ENCODE results near the gene CCNL2.

The CCNL2 gene

GRCh38 chr1:1342061-1342562, 57.0 kb downstream of the CCNL2 start:
- no peaks in the 10 kb centered on the region for H3K9me3 Mint-ChIP-seq
- H3K4me1 Mint-ChIP-seq = peaks cover 27% of the 10 kb centered on the region
- no peaks in the 10 kb centered on the region for H3K27me3 Mint-ChIP-seq
- peaks cover 23% of the 10 kb centered on the region for H3K36me3 Mint-ChIP-seq
- no peak overlapping the region for H3K4me3 Mint-ChIP-seq
- peak; percentile 9 for ATAC-seq
- H3K27ac Mint-ChIP-seq = no peak overlapping the region

DNA sequence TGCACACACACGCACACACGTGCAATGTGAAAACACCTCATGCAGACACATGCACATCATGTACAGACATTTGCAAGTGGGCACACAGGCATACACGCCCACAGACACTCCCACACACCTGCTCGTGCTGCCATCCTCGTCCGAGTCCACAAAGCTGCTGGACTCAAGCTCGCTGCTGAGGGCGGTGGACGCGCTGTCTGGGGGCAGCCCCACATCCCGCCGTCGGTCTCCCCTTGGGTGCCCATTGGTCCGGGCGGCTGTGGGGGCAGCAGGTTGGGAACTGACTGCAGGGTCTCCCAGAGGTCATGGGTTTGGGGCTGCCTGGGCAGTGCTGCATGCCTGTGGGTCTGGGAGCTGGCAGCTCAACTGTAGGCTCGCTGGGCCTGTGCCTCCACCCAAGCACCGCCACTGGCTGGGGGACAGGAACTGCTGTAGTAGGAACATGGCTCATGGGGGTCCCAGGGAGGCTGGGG, 57.5 kb downstream of the CCNL2 start:
- Mint-ChIP-seq H3K27ac (no peak overlapping the region), H3K9me3 (no peaks in the 10 kb centered on the region), H3K36me3 (peaks cover 23% of the 10 kb centered on the region), H3K4me3 (no peak overlapping the region), H3K4me1 (peaks cover 21% of the 10 kb centered on the region), H3K27me3 (no peaks in the 10 kb centered on the region)
- no peak for ATAC-seq

GRCh38 chr1:1340791-1341548, 58.2 kb downstream of the CCNL2 start:
- no peaks in the 10 kb centered on the region for H3K9me3 Mint-ChIP-seq
- no peaks in the 10 kb centered on the region for H3K27me3 Mint-ChIP-seq
- H3K27ac Mint-ChIP-seq = no peak overlapping the region
- ATAC-seq = no peak
- peaks cover 23% of the 10 kb centered on the region for H3K36me3 Mint-ChIP-seq
- H3K4me1 Mint-ChIP-seq = peaks cover 15% of the 10 kb centered on the region
- H3K4me3 Mint-ChIP-seq = no peak overlapping the region

- no peaks in the 10 kb centered on the region for H3K9me3 Mint-ChIP-seq
- H3K36me3 Mint-ChIP-seq = peaks cover 23% of the 10 kb centered on the region
These were observed 59.0 kb downstream of the CCNL2 start for GRCh38 chr1:1340185-1340584.

DNA sequence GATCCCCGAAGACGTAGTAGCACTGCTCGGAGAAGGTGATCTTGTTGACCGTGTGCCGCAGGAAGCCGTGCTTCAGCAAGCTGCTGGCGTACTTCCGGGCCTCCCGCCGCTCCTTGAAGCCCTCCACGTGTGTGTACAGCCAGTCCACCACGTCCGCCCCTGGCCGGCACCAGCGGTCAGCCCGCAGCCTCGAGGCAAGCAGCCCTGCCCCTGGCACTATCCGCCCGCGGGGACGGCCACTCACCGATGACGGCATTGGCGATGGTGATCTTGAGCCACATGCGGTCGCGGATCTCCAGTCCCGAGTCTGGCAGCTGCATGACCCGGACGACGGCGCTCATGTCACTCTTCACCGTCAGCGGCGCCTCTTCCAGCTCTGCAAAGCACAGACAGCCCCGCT, 60.9 kb downstream of the CCNL2 start:
- no peaks in the 10 kb centered on the region for H3K27me3 Mint-ChIP-seq
- H3K36me3 Mint-ChIP-seq = peaks cover 23% of the 10 kb centered on the region
- no peak overlapping the region for H3K4me3 Mint-ChIP-seq
- peaks cover 7% of the 10 kb centered on the region for H3K4me1 Mint-ChIP-seq
- ATAC-seq = no peak
- H3K9me3 Mint-ChIP-seq = no peaks in the 10 kb centered on the region
- H3K27ac Mint-ChIP-seq = no peak overlapping the region

More at GRCh38 chr1:1340185-1340584, 59.0 kb downstream of the CCNL2 start:
- no peaks in the 10 kb centered on the region for H3K27me3 Mint-ChIP-seq
- ATAC-seq = no peak
- H3K27ac Mint-ChIP-seq = no peak overlapping the region
- H3K4me3 Mint-ChIP-seq = no peak overlapping the region
- peaks cover 12% of the 10 kb centered on the region for H3K4me1 Mint-ChIP-seq

GRCh38 chr1:1337793-1338147, 61.4 kb downstream of the CCNL2 start:
- no peaks in the 10 kb centered on the region for H3K27me3 Mint-ChIP-seq
- peaks cover 2% of the 10 kb centered on the region for H3K4me1 Mint-ChIP-seq
- H3K27ac Mint-ChIP-seq = no peak overlapping the region
- peak; percentile 22 for ATAC-seq
- no peak overlapping the region for H3K4me3 Mint-ChIP-seq
- peaks cover 23% of the 10 kb centered on the region for H3K36me3 Mint-ChIP-seq
- no peaks in the 10 kb centered on the region for H3K9me3 Mint-ChIP-seq

DNA sequence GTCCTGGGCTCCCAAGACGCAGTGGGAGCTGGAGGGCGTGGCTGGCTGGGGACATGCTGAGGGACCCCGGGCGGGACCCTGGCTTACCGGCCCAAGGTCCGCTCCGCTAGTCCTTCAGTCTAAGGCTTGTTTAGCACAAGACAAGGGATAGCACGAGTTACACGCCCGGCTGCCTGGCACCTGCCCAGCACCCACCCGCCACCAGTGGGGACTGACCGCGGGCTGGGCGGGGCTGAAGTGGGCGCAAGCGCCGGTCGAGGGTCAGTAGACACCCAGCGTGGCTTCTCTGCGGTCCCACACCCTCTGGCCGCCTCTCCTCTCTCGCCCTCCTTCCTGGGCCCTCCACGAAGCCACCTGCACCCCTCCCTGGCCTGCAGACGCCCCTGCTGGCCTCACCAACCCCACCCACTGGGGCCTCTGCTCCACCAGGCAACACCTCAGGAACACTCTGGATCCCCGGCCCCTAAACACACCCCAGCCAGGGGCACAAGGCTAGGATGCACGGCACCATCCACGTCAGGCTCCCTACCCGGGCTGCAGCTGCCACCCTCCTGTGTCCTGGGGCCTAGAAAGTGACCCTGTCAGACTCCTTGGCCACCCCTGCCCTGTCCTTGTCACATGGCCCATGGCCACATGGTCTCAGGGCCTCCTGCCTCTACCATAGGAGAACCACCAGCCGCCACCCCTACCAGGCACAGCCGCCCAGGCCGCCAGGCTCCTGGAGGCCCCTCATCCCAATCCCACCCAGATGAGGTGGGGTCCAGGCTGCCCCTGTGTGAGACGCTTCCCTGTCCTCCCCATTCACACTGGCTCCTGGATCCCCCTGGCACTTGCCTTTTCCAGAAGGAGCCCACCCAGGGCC, 62.0 kb downstream of the CCNL2 start:
- Mint-ChIP-seq H3K9me3 (no peaks in the 10 kb centered on the region), H3K4me1 (no peaks in the 10 kb centered on the region), H3K27me3 (no peaks in the 10 kb centered on the region), H3K27ac (no peak overlapping the region), H3K36me3 (peaks cover 23% of the 10 kb centered on the region), H3K4me3 (no peak overlapping the region)
- ATAC-seq = no peak

GRCh38 chr1:1336446-1336845, 62.7 kb downstream of the CCNL2 start:
- Mint-ChIP-seq H3K36me3 (peaks cover 22% of the 10 kb centered on the region), H3K9me3 (no peaks in the 10 kb centered on the region), H3K27me3 (no peaks in the 10 kb centered on the region), H3K27ac (no peak overlapping the region), H3K4me1 (no peaks in the 10 kb centered on the region), H3K4me3 (no peak overlapping the region)
- ATAC-seq = no peak

DNA sequence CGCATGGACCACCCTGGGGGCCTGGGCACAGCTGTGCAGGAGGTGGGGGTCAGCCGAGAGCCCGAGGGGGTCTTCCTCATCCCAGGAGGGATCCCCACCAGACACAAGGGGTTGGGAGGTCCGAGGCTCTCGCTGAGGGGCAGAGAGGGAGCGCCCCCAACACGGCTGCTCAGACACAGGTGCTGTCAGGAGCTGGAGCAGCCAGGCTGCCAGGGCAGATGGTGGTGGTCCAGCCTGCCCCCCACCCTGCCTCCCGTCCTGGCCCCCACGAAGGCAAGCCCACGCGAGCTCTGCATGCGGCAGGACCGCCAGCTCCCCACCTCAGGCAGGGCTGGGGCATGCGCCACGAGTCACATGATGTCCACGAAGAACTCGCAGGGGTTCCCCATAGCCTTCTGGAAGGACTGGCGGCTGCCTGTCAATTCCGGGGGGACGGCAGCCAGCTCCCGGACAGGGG, 63.3 kb downstream of the CCNL2 start:
- Mint-ChIP-seq H3K4me3 (no peak overlapping the region), H3K9me3 (no peaks in the 10 kb centered on the region), H3K36me3 (peaks cover 16% of the 10 kb centered on the region), H3K27ac (no peak overlapping the region), H3K4me1 (peaks cover 5% of the 10 kb centered on the region), H3K27me3 (no peaks in the 10 kb centered on the region)
- ATAC-seq = no peak
